Spleen (tissue), 11 donors: ENCODE results near the gene STK10. TPM values are rescaled to one million over a fixed set of nuclear protein-coding genes. Genes with fewer than 3 reads are reported as not detected.
"Not testable (repeated sequence)": the region's sequence is repeated elsewhere in the genome, so short reads cannot be mapped to it uniquely, and the experiment has no call there.

Experiments used
- DNase-seq: peaks from one replicate; pipeline ENCODE4 v3.0.0-alpha.2; 2020
- H3K27ac ChIP-seq, 8 donors: fragments of 200-600 bp; sonication (generic) in 7 of 8; 1 replicate in 4 of 8; 2 replicates in 4 of 8; pipeline versions ENCODE4 v1.5.0 to v1.8.0; 2016 to 2021; ENCODE audit warnings: inconsistent platforms in 4 of 8, mild to moderate bottlenecking in 4 of 8, moderate library complexity in 1 of 8
- H3K27me3 ChIP-seq, 7 donors: fragments of 200-600 bp; sonication (generic) in 6 of 7; replicated peaks in 1 of 7; 1 replicate in 4 of 7; 2 replicates in 3 of 7; pipeline versions ENCODE4 v1.5.0 to v1.8.0; 2016 to 2021; ENCODE audit warnings: inconsistent platforms in 3 of 7, mild to moderate bottlenecking in 1 of 7
- H3K36me3 ChIP-seq, 6 donors: fragments of 200-600 bp; sonication (generic) in 5 of 6; 1 replicate in 4 of 6; 2 replicates in 2 of 6; pipeline versions ENCODE4 v1.5.0 to v1.8.0; 2016 to 2021; ENCODE audit warnings: inconsistent platforms in 2 of 6
- H3K4me1 ChIP-seq, 6 donors: fragments of 200-600 bp; sonication (generic) in 5 of 6; 1 replicate in 3 of 6; 2 replicates in 3 of 6; pipeline versions ENCODE4 v1.5.0 to v1.8.0; 2016 to 2021; ENCODE audit warnings: inconsistent platforms in 3 of 6
- H3K4me3 ChIP-seq, 8 donors: fragments of 200-600 bp; sonication (generic) in 7 of 8; 1 replicate in 4 of 8; 2 replicates in 4 of 8; pipeline versions ENCODE4 v1.5.0 to v1.8.0; 2016 to 2021; ENCODE audit warnings: inconsistent platforms in 4 of 8, mild to moderate bottlenecking in 4 of 8, moderate library complexity in 2 of 8
- H3K9me3 ChIP-seq, 8 donors: fragments of 200-600 bp; sonication (generic) in 7 of 8; 1 replicate in 4 of 8; 2 replicates in 4 of 8; pipeline versions ENCODE4 v1.5.0 to v1.8.0; 2016 to 2021; ENCODE audit warnings: inconsistent platforms in 4 of 8
- CTCF ChIP-seq, 11 experiments: fragments of 200-600 bp in 7 of 11; fragments of 450-650 bp in 4 of 11; sonication (generic) in 4 of 11; IDR thresholded peaks in 8 of 11; conservative IDR thresholded peaks in 3 of 11; 1 replicate in 7 of 11; 2 replicates in 4 of 11; pipeline versions ENCODE4 v1.4.0 to v1.8.0; 2016 to 2021; ENCODE audit warnings: antibody characterized with exemption in 11 of 11, inconsistent platforms in 4 of 11, mild to moderate bottlenecking in 1 of 11
- POLR2A ChIP-seq, 3 donors: fragments of 450-650 bp; IDR thresholded peaks; one replicate each; pipeline ENCODE4 v1.5.1; 2017; ENCODE audit warnings: antibody characterized with exemption in 3 of 3, mild to moderate bottlenecking in 1 of 3
- POLR2AphosphoS5 ChIP-seq, 3 donors: sonication (generic); formaldehyde crosslinking; IDR thresholded peaks; one replicate each; pipeline ENCODE4 v1.5.1; 2017; ENCODE audit warnings: antibody characterized with exemption in 3 of 3
- WGBS, 5 donors: extraction: QIAGEN DNeasy Blood & Tissue Kit in 3 of 5; methylation state at CpG; one replicate each; pipeline versions ENCODE4 v1.1.5 to v1.1.7; 2013 to 2018; 5-methylcytosine and 5-hydroxymethylcytosine counted together
- intact Hi-C: fragments of 100-400 bp; cut with DNase I; formaldehyde crosslinking; loops from one replicate; pipeline ENCODE4 v1.15.0; 2023; ENCODE audit warnings: low total_unique reads
- polyA plus RNA-seq, 3 donors: library from polyadenylated mRNA; stranded (reverse); fragments of 200-250 nt; gene quantifications; one replicate each; pipeline ENCODE4 v1.2.1, GENCODE V29; 2013
- total RNA-seq, 7 donors: library from RNA; depleted of rRNA in 3 of 7; stranded (reverse); fragments of >200 nt in 3 of 7; fragmentation: NEBNext Ultra II Directional in 4 of 7; extraction: Animal tissue kit (Norgen Biotek cat#: 25700) in 4 of 7; gene quantifications; one replicate each; pipeline versions ENCODE4 v1.1.0 to v1.2.1, GENCODE V29; 2016 to 2021
- donor health status: healthy with polysubstance abuse.
- donor health status: DM: no; HTN: no; CAD: no; lungs with moderate emphysema.
- donor health status: DM: no; HTN: no; CAD: no.
- donor health status: Bipolar disorder and iron deficiency.
- donor health status: healthy.
- donor health status: DM: no; HTN: no; CAD: no.
- donor health status: DM: yes; HTN: yes; CAD: no.

STK10 gene
- total and polyA plus RNA-seq, 10 donors, result 34.0 to 290 (median 168) TPM

GRCh38 chr5:172153695-172154094, 34.3 kb downstream of the STK10 start:
- H3K27me3 ChIP-seq, result peaks cover 0 to 12% (median 0%) of the 10 kb centered on the region in 7 donors
- WGBS, 5 donors, result 80 to 94% (median 88%) methylated on average over 3 of the region's 3 CpGs
- intact Hi-C loops, result no loop called here
- H3K27ac ChIP-seq, result peak overlapping the region; percentile 7 to 85 (median 76)
- H3K4me1 ChIP-seq, result peaks cover 28 to 100% (median 89%) of the 10 kb centered on the region in 6 donors
- no peaks in the 10 kb centered on the region for H3K9me3 ChIP-seq
- H3K36me3 ChIP-seq, result peaks cover 0 to 82% (median 20%) of the 10 kb centered on the region in 6 donors
- no peak for TF ChIP-seq POLR2A (IDR thresholded peaks at IDR 0.05)
- TF ChIP-seq CTCF (IDR thresholded peaks at IDR 0.05 in 8 of 11, conservative IDR thresholded peaks at IDR 0.05 in 3 of 11), result no peak
- TF ChIP-seq POLR2AphosphoS5 (IDR thresholded peaks at IDR 0.05), result no peak
- H3K4me3 ChIP-seq, result peak overlapping the region in 1 of 8 donors; percentile 37
- DNase-seq, result peak; percentile 4

GRCh38 chr5:172151661-172152210, 36.3 kb downstream of the STK10 start:
- Histone ChIP-seq H3K4me1 (peaks cover 24 to 100% (median 83%) of the 10 kb centered on the region in 6 donors), H3K4me3 (peak overlapping the region in 1 of 8 donors; percentile 9), H3K27ac (peak overlapping the region in 5 of 8 donors; percentile 71 to 85 (median 82)), H3K9me3 (no peaks in the 10 kb centered on the region), H3K27me3 (peaks cover 0 to 6% (median 0%) of the 10 kb centered on the region in 7 donors), H3K36me3 (peaks cover 0 to 84% (median 33%) of the 10 kb centered on the region in 6 donors)
- peak; percentile 78 for DNase-seq
- 87 to 93% (median 90%) methylated on average over 10 of the region's 10 CpGs for WGBS, 5 donors
- peak in 1 of 3 donors; percentile 22 for TF ChIP-seq POLR2AphosphoS5 (IDR thresholded peaks at IDR 0.05)
- TF ChIP-seq CTCF (IDR thresholded peaks at IDR 0.05 in 8 of 11, conservative IDR thresholded peaks at IDR 0.05 in 3 of 11), result no peak
- intact Hi-C loops, result no loop called here

- H3K27ac ChIP-seq, result peak overlapping the region; percentile 62 to 85 (median 74)
- intact Hi-C loops, result no loop called here
- no peaks in the 10 kb centered on the region for H3K9me3 ChIP-seq
- H3K4me3 ChIP-seq, result peak overlapping the region in 2 of 8 donors; percentile 1 to 45
- DNase-seq, result peak; percentile 92
- TF ChIP-seq CTCF (IDR thresholded peaks at IDR 0.05 in 8 of 11, conservative IDR thresholded peaks at IDR 0.05 in 3 of 11) (no peak), POLR2AphosphoS5 (IDR thresholded peaks at IDR 0.05) (peak; percentile 54 to 82 (median 61))
- WGBS, 5 donors, result 32 to 43% (median 35%) methylated on average over 16 of the region's 16 CpGs
- H3K4me1 ChIP-seq, result peaks cover 17 to 100% (median 80%) of the 10 kb centered on the region in 6 donors
- peaks cover 0 to 84% (median 25%) of the 10 kb centered on the region in 6 donors for H3K36me3 ChIP-seq
- peaks cover 0 to 6% (median 0%) of the 10 kb centered on the region in 7 donors for H3K27me3 ChIP-seq
These were observed 37.3 kb downstream of the STK10 start for GRCh38 chr5:172150514-172151425.

- H3K4me1 ChIP-seq, result peaks cover 15 to 100% (median 81%) of the 10 kb centered on the region in 6 donors
- intact Hi-C loops, H3K4me3 ChIP-seq, H3K27me3 ChIP-seq, H3K9me3 ChIP-seq: not testable (repeated sequence)
- 84 to 98% (median 93%) methylated on average over 10 to 11 of the region's 11 CpGs for WGBS, 5 donors
- DNase-seq, result peak; percentile 55
- H3K27ac ChIP-seq, result peak overlapping the region in 5 of 8 donors; percentile 71 to 85 (median 82)
- H3K36me3 ChIP-seq, result peaks cover 0 to 78% (median 21%) of the 10 kb centered on the region in 6 donors
These were observed 38.5 kb downstream of the STK10 start for GRCh38 chr5:172149481-172149880.
